ENCODE data around the gene PRSS27.

Gene PRSS27

GRCh38 chr16:2712063-2712441 lies 8.0 kb downstream of the PRSS27 start:
- 0 out of 2 replicates have a peak, but pooled peaks cover 9% of the 10 kb centered on the region for H3K27me3 ChIP-seq (ENCODE audit: insufficient read depth, low read length)
- TF ChIP-seq CTCF (IDR thresholded peaks at IDR 0.05; ENCODE audit: low read length) (no peak), EZH2 (IDR thresholded peaks at IDR 0.05; ENCODE audit: borderline replicate concordance, low read length) (no peak)
- no peaks in the 10 kb centered on the region for H3K79me2 ChIP-seq (ENCODE audit: insufficient read depth, low read length)
- H2AFZ ChIP-seq (ENCODE audit: low read length): no peak overlapping the region
- H3K36me3 ChIP-seq (ENCODE audit: insufficient read depth, low read length): peaks cover 10% of the 10 kb centered on the region; the same call in 1 of the 2 replicates
- no peaks in the 10 kb centered on the region for H3F3A ChIP-seq (ENCODE audit: insufficient read depth, low read length)
- H3K9me2 ChIP-seq (ENCODE audit: low read depth, low read length): no peaks in the 10 kb centered on the region
- no peaks in the 10 kb centered on the region for H3K4me1 ChIP-seq (ENCODE audit: insufficient read depth, low read length, severe bottlenecking)
- no peak overlapping the region for H3K9ac ChIP-seq (ENCODE audit: low read length)
- no peak overlapping the region for H3K4me2 ChIP-seq (ENCODE audit: low read length)
- no peak overlapping the region for H3K27ac ChIP-seq (ENCODE audit: low read depth, low read length, poor library complexity, severe bottlenecking)
- H3K9me3 ChIP-seq (ENCODE audit: low read length): no peaks in the 10 kb centered on the region
- no peak overlapping the region for H3K4me3 ChIP-seq (ENCODE audit: low read depth, low read length, poor library complexity, severe bottlenecking)
- H4K20me1 ChIP-seq (ENCODE audit: insufficient read depth, low read length): no peaks in the 10 kb centered on the region

- no peaks in the 10 kb centered on the region for H3F3A ChIP-seq (ENCODE audit: insufficient read depth, low read length)
- no peak overlapping the region for H3K4me3 ChIP-seq (ENCODE audit: low read depth, low read length, poor library complexity, severe bottlenecking)
- peaks cover 10% of the 10 kb centered on the region; the same call in 1 of the 2 replicates for H3K36me3 ChIP-seq (ENCODE audit: insufficient read depth, low read length)
- H3K9ac ChIP-seq (ENCODE audit: low read length): no peak overlapping the region
- no peak overlapping the region for H3K27ac ChIP-seq (ENCODE audit: low read depth, low read length, poor library complexity, severe bottlenecking)
- H3K4me1 ChIP-seq (ENCODE audit: insufficient read depth, low read length, severe bottlenecking): no peaks in the 10 kb centered on the region
- TF ChIP-seq CTCF (IDR thresholded peaks at IDR 0.05; ENCODE audit: low read length) (no peak), EZH2 (IDR thresholded peaks at IDR 0.05; ENCODE audit: borderline replicate concordance, low read length) (no peak)
- H3K27me3 ChIP-seq (ENCODE audit: insufficient read depth, low read length): 0 out of 2 replicates have a peak, but pooled peaks cover 9% of the 10 kb centered on the region
- no peak overlapping the region for H3K4me2 ChIP-seq (ENCODE audit: low read length)
- no peaks in the 10 kb centered on the region for H3K79me2 ChIP-seq (ENCODE audit: insufficient read depth, low read length)
- no peaks in the 10 kb centered on the region for H3K9me2 ChIP-seq (ENCODE audit: low read depth, low read length)
- H2AFZ ChIP-seq (ENCODE audit: low read length): no peak overlapping the region
- H3K9me3 ChIP-seq (ENCODE audit: low read length): no peaks in the 10 kb centered on the region
- no peaks in the 10 kb centered on the region for H4K20me1 ChIP-seq (ENCODE audit: insufficient read depth, low read length)
These were observed 8.5 kb downstream of the PRSS27 start for GRCh38 chr16:2711370-2712062.

- H3K27me3 ChIP-seq (ENCODE audit: insufficient read depth, low read length): 0 out of 2 replicates have a peak, but pooled peaks cover 9% of the 10 kb centered on the region
- H3K9me2 ChIP-seq (ENCODE audit: low read depth, low read length): no peaks in the 10 kb centered on the region
- no peaks in the 10 kb centered on the region for H3K79me2 ChIP-seq (ENCODE audit: insufficient read depth, low read length)
- no peak overlapping the region for H3K9ac ChIP-seq (ENCODE audit: low read length)
- no peak overlapping the region for H2AFZ ChIP-seq (ENCODE audit: low read length)
- TF ChIP-seq EZH2 (IDR thresholded peaks at IDR 0.05; ENCODE audit: borderline replicate concordance, low read length): no peak
- no peak for TF ChIP-seq CTCF (IDR thresholded peaks at IDR 0.05; ENCODE audit: low read length)
- H3K36me3 ChIP-seq (ENCODE audit: insufficient read depth, low read length): peaks cover 10% of the 10 kb centered on the region; the same call in 1 of the 2 replicates
- no peaks in the 10 kb centered on the region for H3K9me3 ChIP-seq (ENCODE audit: low read length)
- no peak overlapping the region for H3K4me2 ChIP-seq (ENCODE audit: low read length)
- H3K4me3 ChIP-seq (ENCODE audit: low read depth, low read length, poor library complexity, severe bottlenecking): no peak overlapping the region
- H3F3A ChIP-seq (ENCODE audit: insufficient read depth, low read length): no peaks in the 10 kb centered on the region
- H4K20me1 ChIP-seq (ENCODE audit: insufficient read depth, low read length): no peaks in the 10 kb centered on the region
- H3K4me1 ChIP-seq (ENCODE audit: insufficient read depth, low read length, severe bottlenecking): no peaks in the 10 kb centered on the region
- no peak overlapping the region for H3K27ac ChIP-seq (ENCODE audit: low read depth, low read length, poor library complexity, severe bottlenecking)
These were observed 9.3 kb downstream of the PRSS27 start for GRCh38 chr16:2710711-2711231.
